GM18861 (cell line): ENCODE measurements around the gene STARD3NL.

Source experiments
- ATAC-seq: cut with Tn5 transposase; IDR thresholded peaks from one replicate; pipeline ENCODE4 v1.9.1; 2021; ENCODE audit not compliant: unreplicated experiment

The STARD3NL gene

GRCh38 chr7:38182450-38182849 is 4.4 kb downstream of the STARD3NL start:
- ATAC-seq: no peak

GRCh38 chr7:38185395-38186307 is 7.6 kb downstream of the STARD3NL start:
- ATAC-seq: no peak

GRCh38 chr7:38186593-38187314 is 8.7 kb downstream of the STARD3NL start:
- ATAC-seq: no peak

- peak; percentile 98 for ATAC-seq
Observed at GRCh38 chr7:38187794-38188440, 9.9 kb downstream of the STARD3NL start.

GRCh38 chr7:38189231-38189938 is 11.3 kb downstream of the STARD3NL start:
- no peak for ATAC-seq

- no peak for ATAC-seq
Observed at GRCh38 chr7:38190011-38190410, 12.0 kb downstream of the STARD3NL start.

GRCh38 chr7:38191791-38192190 is 13.7 kb downstream of the STARD3NL start:
- no peak for ATAC-seq

GRCh38 chr7:38192327-38192726 is 14.3 kb downstream of the STARD3NL start:
- no peak for ATAC-seq

GRCh38 chr7:38195804-38196595 is 18.0 kb downstream of the STARD3NL start:
- no peak for ATAC-seq

- ATAC-seq: no peak
Observed at GRCh38 chr7:38198366-38198765, 20.3 kb downstream of the STARD3NL start.

GRCh38 chr7:38199154-38199553 is 21.1 kb downstream of the STARD3NL start:
- no peak for ATAC-seq

GRCh38 chr7:38199782-38200181 is 21.7 kb downstream of the STARD3NL start:
- ATAC-seq: no peak

- ATAC-seq: no peak
Observed at GRCh38 chr7:38206071-38206470, 28.0 kb downstream of the STARD3NL start.

GRCh38 chr7:38207843-38208242 is 29.8 kb downstream of the STARD3NL start:
- ATAC-seq: no peak

- no peak for ATAC-seq
Observed at GRCh38 chr7:38211486-38211885, 33.4 kb downstream of the STARD3NL start.

- no peak for ATAC-seq
Observed at GRCh38 chr7:38211940-38212339, 33.9 kb downstream of the STARD3NL start.

- no peak for ATAC-seq
Observed at GRCh38 chr7:38215115-38215514, 37.1 kb downstream of the STARD3NL start.

- ATAC-seq: peak; percentile 64
Observed at GRCh38 chr7:38215735-38216670, 38.0 kb downstream of the STARD3NL start.

- ATAC-seq: no peak
Observed at GRCh38 chr7:38217672-38218071, 39.6 kb downstream of the STARD3NL start.
